Skin of body (tissue), 3 donors: ENCODE measurements around the gene RPS29. TPM values are rescaled to one million over a fixed set of nuclear protein-coding genes. Genes with fewer than 3 reads are reported as not detected.

Source experiments
- DNase-seq: peaks from one replicate; lab custom pipeline; 2025; lab: John Stamatoyannopoulos, UW
- small RNA-seq: library from RNA; depleted of rRNA; stranded (forward); fragments of <200 nt; gene quantifications from one replicate; pipeline ENCODE3, GENCODE V24; 2014; ENCODE audit warnings: low replicate concordance
- total RNA-seq: library from RNA; depleted of rRNA; stranded (reverse); fragments of >200 nt; gene quantifications from one replicate; pipeline ENCODE4 v1.2.3, GENCODE V29; 2014

The RPS29 gene
- total RNA-seq, 1 donor from 2014 or later, result 1,388 TPM

DNA sequence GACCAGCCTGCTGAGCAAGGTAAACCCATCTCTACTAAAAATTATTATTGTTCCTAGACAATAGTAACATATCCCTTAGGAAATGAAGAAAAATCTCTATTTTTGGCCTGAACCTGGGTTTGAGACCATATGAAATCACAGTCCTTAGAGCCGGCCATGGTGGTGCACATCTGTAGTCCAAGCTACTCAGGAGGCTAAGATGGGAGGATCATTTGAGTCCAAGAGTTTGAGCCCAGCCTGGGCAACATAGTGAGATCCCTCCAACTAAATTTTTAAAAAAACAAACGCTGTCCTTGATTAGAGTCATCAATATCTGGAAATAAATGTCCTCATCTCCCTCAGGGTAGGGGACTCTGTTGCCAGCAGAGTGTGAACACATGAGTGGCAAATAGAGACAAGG, 34.6 kb downstream of the RPS29 start:
- no peak for DNase-seq

DNA sequence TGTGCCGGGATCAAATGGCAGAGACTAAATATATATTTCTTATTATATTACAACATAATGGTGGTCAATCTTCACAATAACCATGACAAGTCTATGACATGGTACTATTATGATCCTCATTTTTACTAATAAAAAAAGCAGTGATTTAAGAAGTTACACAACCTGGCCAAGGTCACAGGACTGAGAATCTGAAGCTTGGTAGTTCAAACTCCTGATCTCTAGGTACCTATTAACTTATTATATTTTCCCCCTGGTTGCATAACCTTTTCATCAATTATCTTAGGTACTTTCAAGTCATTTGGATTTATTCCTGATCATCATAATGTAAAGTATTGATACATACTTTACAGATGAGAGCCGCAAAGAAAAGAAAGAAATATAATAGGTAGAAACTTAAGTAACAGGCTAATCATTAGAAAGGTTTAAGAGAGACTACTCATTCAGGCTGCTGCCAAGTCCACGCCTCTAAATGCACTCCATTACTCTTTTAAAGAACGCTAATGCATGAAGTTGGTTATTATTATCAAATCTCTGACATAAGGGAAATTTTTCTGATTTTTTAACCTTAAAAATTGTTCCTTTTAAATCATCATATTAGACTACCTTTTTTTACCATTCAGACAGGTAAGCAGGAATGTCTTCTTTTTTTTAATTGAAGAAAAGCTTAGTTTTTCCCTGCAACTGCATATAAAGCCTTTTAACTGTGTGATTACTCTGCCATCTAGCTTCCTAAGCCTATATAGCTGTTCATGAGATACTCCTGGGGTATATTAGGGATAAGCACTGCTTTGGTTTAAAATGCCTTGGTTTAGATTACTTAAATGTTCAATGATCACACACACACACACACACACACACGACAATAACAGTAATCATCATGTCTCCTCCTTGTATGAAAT, 35.6 kb downstream of the RPS29 start:
- no peak for DNase-seq

DNA sequence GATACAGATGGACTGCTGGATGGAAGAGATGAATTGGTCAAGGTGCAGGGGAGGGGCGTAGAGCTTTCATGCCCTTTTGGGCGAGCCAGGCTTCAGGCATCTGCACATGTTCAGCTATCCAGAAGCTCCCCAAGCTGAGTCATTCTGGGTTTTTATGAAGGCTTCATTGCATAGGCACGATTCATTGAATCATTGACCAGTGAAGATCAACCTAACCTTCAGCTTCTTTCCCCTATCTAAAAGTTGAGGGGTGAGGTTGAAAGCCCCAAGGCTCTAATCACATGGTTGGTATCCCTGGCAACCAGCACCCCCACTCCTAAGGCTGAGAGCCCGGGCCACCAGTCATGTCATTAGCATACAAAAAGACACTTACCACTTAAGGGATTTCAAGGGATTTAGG, 36.3 kb downstream of the RPS29 start:
- DNase-seq, result no peak

DNA sequence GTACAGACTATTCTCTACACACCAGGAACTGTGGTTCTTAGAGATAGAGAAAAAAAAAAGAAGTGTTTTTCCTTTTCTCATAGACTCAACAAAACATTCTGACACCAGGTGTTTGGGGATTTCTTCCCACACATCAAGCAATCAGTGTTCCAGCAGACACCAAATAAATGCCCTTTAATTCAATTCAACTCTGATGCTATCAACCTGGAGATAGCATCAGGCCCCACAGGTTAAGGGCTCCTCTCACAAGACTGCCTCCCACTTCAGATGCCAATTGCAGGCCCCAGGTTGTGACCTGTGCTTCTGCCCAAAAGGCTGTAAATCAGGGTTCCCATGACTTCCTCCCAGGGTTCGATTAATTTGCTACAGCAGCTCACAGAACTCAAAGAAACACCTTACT, 36.7 kb downstream of the RPS29 start:
- no peak for DNase-seq

DNA sequence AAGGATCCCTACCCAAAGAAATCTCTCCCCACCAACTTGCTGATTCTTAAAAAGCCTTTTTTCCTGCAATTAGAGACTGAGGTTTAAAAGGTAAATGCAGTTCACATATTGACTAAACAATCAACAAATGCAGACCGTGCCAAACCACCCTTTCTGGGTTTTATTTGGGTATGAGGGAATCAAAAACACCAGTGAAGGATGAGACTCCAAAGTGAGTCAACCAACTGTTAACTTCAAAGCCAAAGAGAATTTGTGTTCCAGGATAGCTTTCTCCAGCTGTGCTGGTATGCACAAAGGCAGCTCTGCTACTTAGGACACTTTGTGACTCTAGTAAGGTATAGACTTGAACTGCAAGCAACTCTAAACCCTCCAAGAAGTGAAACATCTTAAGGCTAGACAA, 39.4 kb downstream of the RPS29 start:
- DNase-seq, result no peak

DNA sequence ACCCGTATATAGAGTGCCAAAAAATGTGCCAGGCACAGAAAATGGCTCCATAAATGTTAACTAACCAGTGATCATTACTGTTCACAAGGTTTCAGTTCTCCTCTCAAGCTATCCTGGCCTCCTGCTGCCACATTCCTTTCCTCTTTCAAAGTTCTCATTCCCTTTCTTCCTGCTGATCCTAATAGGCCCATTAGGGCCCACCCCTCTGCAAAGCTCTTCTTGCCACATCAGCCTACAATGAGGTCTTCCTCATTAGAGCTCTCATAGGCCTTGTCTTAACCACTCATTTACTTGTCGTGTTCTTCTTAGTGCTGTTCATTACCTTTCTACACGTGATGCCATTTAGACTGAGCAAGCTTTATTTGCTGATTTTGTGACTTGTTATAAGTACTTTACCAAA, 40.5 kb downstream of the RPS29 start:
- no peak for DNase-seq

DNA sequence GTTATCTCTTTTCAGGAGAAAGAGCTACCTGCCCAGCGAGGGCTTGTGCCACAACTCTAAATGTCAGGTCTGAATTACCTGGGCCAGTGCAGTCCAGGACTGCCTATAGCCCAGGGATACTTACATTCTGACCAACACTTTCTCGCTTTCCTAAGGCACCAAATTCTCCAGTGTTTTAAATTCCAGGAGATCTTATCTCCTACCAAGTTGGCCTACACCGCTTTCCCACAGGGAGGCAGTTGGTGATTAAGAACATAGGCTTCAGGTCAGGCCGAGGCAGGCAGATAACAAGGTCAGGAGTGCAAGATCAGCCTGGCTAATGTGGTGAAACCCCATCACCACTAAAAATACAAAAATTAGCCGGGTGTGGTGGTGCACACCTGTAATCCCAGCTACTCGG, 41.1 kb downstream of the RPS29 start:
- DNase-seq, result no peak

DNA sequence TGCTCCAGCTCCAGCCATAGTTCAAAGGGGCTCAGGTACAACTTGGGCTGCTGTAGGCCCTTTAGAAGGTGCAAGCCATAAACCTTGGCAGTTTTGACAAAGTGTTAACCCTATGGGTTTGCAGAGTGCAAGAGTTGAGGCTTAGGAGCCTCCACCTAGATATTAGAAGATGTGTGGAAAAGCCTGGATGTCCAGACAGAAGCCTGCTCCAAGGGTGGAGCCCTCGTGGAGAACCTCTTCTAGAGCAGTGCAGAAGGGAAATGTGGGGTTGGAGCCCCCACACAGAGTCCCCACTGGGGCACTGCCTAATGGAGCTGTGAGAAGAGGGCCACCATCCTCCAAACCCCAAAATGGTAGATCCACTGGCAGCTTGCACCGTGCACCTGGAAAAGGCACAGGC, 45.1 kb downstream of the RPS29 start:
- DNase-seq, result no peak

DNA sequence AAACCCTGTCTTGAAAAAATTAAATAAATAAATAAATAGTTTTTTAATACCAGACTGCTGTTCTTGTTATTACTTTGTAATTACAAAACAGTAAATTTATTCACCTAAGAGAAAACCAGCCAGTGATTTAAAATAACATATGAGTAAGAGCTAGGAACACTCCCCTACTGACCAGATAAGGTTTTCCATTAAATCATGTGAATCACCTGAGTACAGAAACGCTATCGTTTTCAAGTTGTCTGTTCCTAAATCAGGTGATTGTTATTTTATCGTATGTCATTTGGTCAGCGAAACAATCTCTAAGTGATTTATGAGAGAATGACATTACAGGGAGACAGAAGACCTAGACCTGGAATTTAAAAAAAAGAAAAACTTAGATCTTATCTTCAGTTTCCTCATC, 47.3 kb downstream of the RPS29 start:
- no peak for DNase-seq

Small RNAs within 50 kb of the gene (small RNA-seq; reads per million reads assigned to genes)
- gene AL139099.3 (not detected), gene AL139099.4 (not detected), gene RF00019 (not detected), gene RNA5SP384 (not detected)

Other genes with a start within 250 kb of the RPS29 start
- 9.9 TPM for gene LRR1, start 12.6 kb upstream of the RPS29 start, total RNA-seq
- 101 TPM for gene RPL36AL, start 34.2 kb upstream of the RPS29 start, total RNA-seq
- gene MGAT2, start 34.4 kb upstream of the RPS29 start, total RNA-seq, result 25.2 TPM
- 7.0 TPM for gene DNAAF2, start 48.9 kb upstream of the RPS29 start, total RNA-seq
- 13.4 TPM for gene POLE2, start 101.8 kb upstream of the RPS29 start, total RNA-seq
- 10.1 TPM for gene KLHDC1, start 106.7 kb upstream of the RPS29 start, total RNA-seq
- gene KLHDC2, start 181.8 kb upstream of the RPS29 start, total RNA-seq, result 85.1 TPM